Astrocyte of the hippocampus (primary cell): ENCODE measurements around the gene IGFN1.

ENCODE experiments used
- DNase-seq: peaks from one replicate; pipeline ENCODE4 v3.0.0; 2011; ENCODE audit warnings: low read depth, low spot score

IGFN1 gene

GRCh38 chr1:201163707-201164106 is 26.9 kb upstream of the IGFN1 start:
- DNase-seq, result no peak

DNA sequence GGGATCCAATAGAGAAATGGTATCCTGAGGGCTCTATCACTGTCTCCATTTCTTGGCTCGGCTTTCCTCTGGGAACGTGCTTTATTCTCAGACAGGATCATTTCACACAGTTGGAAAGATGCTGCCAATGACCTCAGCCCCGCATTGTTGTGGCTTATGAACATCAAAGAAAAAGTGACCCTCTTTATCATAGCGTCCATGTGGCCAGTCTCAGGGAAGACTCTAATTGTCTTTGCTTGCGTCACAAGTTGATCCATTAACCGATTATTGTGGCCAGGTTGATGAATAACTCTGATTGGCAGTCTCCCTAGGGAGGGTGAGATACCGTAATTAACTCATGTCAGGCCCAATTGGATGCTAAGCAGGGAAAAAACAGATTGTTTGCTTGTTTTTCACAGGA is 26.0 kb upstream of the IGFN1 start:
- DNase-seq, result no peak

- DNase-seq, result no peak
Measured at GRCh38 chr1:201167041-201167991, 23.3 kb upstream of the IGFN1 start.

- DNase-seq, result no peak
Measured at GRCh38 chr1:201169203-201169602, 21.4 kb upstream of the IGFN1 start.

GRCh38 chr1:201169971-201170532 is 20.6 kb upstream of the IGFN1 start:
- no peak for DNase-seq

- peak; percentile 94 for DNase-seq
Measured at GRCh38 chr1:201170533-201171062, 20.0 kb upstream of the IGFN1 start.

- peak; percentile 60 for DNase-seq
Measured at GRCh38 chr1:201171063-201172036, 19.3 kb upstream of the IGFN1 start.

- no peak for DNase-seq
Measured at GRCh38 chr1:201172326-201172725, 18.3 kb upstream of the IGFN1 start.

DNA sequence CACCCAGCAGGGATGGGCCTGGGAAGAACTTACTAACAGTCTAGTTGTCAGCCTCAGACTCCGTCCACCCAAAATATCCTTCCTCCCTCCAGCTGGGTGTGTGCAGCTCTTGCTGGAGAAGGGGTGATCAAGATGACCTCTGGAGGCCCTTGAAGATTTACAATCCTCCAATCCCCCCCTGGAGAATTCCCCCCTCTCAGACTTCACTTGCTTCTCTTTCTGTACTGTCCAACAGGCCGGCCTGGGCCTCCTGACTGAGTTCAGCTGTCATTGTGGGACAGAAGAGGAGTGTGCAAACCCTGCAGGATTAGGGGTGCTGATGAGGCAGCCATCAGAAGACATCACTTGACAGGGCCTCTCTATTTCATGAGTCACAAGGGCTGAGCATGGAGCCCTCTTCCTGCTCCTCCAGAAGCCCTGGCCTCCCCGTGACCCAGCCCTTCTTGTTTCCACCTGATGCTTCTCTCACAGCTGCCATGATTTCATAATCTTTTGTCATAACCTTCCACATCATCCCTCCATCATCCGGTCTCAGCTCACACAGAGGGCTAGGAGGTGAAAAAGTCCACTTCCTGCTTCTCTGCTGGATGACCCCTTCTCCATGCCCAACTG is 17.5 kb upstream of the IGFN1 start:
- no peak for DNase-seq

- no peak for DNase-seq
Measured at GRCh38 chr1:201173736-201174135, 16.9 kb upstream of the IGFN1 start.

GRCh38 chr1:201175820-201176500 is 14.7 kb upstream of the IGFN1 start:
- no peak for DNase-seq

DNA sequence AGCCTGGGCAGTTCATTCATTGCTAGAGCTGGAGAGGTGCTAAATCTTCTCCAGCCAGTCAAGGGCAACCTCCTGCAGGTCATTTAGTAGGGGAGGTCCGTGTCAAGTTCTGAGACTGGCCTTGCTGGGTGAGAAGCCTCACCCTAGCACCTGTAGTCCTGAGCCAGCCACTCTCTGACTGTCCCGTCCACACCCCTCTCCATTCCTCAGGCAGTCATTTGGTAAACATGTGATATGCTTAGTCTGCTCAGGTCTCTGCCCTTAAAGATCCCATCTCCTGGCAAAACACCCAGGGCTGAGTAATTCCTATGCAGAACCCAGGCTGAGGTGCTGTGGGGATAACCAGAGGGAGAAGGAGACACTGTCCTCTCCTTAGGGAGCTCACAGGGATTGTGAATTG is 13.7 kb upstream of the IGFN1 start:
- no peak for DNase-seq

DNA sequence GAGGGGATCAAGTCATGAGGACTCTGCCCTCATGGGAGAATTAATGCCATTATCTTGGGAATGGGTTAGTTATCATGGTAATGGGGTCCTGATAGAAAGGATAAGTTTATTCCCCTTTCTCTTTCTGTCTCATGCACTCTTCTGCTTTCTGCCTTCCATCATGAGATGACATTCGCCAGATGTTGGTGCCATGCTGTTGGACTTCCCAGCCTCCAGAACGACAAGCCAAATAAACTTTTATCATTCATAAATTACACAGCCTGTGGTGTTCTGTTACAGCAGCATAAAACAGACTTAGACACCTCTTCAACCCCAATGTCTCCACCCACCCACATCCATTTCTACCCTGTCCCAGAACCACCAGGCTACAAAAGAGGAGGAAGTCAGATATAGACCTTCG is 11.9 kb upstream of the IGFN1 start:
- no peak for DNase-seq

DNA sequence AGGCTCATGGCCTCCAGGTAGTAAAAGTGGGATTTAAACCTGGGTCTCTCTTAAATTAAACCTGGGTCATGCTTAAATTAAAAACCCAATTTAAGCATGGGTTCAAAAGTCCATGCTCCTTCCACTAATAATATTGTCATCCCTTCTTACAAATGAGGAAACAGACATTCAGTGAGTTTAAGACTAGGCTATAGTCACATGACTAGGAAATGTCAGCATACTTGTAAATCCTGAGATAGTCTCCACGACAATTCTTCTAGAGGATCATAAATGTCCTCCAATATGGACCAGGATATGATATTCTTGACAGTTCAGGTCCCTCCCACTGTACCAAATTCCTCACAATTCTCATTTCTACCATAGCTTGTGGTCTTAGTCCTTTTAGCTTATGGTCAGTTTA is 10.5 kb upstream of the IGFN1 start:
- no peak for DNase-seq

GRCh38 chr1:201180901-201181300 is 9.7 kb upstream of the IGFN1 start:
- DNase-seq, result no peak

DNA sequence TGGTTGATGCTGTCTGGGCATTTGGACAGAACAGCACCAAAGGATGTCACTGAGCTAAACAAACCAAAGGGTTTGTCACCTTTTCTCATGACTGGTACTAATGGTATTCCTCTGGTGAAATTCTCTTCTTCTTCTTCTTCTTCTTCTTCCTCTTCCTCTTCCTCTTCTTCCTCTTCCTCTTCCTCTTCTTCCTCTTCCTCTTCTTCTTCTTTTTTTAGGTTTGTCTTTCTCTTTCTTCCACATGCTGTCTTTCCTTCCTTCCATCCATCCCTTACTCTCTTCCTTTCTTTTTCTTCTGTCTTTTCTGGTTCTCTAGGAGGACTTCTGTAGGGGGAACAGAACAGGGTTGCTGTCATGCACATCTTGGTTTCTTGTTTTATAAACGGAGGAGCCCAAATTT is 9.3 kb upstream of the IGFN1 start:
- no peak for DNase-seq

DNA sequence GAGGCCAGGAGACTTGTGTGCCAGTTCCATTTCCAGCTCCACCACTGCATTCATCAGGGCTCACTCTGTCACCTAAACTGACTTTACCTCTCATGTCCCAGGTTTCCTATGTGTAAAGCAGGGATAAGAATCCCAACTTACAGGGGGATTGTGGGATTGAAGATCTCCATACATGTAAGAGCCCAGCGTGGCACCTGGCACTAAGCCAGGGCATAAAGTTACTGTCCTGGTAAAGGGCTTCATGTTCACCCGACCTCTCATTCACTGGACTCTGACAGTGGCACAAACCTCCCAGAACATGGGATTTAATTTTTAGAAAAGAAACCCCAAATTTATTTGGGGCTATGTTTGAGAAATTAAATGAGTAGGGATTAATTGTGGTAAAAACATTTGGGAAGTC is 8.9 kb upstream of the IGFN1 start:
- no peak for DNase-seq

- DNase-seq, result no peak
Measured at GRCh38 chr1:201183209-201183608, 7.4 kb upstream of the IGFN1 start.

GRCh38 chr1:201183753-201184152 is 6.9 kb upstream of the IGFN1 start:
- no peak for DNase-seq

DNA sequence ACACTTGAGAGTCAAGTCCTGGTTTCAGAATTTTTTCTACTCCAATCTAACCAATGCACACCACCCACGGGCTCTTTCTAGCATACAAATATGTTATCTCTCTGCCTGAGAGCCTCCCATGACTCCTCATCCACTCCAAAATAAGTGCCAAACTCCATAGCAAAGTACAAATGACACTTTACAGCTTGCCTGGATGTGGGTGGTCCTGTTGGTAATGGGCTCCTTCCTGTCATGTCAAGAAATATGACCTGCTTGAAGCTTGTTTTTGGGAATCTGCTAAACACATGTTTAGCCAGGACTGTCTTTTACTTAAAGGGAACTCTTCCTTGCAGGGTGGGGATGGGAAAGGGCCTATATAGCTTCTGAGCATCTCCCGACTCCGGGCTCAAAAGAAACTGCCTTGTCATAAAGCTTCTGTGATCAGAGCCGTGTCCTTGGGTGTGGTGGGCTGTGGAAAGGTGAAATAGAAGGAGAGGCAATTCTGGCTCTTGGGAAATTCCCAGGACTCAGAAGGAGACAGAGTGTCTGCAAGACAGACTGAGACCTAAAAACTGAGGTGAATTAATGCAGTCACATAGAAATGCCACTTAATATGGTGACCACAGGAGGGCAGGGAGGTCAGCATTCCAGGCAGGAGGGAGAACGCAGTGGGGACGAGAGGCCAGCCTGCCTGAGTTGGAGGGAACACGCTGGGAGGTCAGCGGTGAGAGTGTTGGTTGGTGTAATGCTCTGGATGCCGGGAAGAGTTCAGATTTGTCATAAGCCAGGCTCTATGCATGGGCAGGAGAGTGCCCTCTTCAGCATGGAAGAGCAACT is 6.1 kb upstream of the IGFN1 start:
- peak; percentile 82 for DNase-seq
